Activated CD8-positive, alpha-beta memory T cell treated with anti-CD3 and anti-CD28 coated beads for 4 hours (primary cell): ENCODE measurements around the gene RUNX2.

Source experiments
- DNase-seq, 2 donors: peaks; one replicate each; pipeline ENCODE4 v3.0.0-alpha.2; 2020; ENCODE audit warnings: low read depth in 2 of 2

The RUNX2 gene

DNA sequence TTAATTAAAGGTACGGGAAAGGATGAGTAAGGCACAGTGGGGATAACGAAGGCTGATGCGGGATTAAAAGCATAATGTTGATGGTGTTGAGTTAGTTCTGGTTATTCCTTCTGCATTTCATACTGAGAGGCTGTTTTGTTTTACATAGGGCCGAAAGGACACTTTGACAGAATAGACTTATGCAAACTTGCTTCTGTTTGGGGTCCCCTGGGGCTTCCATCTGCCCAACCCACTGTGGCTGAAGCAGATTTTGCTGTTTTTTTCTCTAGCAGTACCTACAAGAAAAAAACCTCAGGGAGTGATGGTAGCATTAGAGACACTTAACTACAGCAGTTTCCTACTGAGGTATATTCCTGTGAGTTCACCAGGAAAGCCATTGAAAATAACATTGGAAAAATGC, 185.7 kb downstream of the RUNX2 start:
- no peak for DNase-seq

DNA sequence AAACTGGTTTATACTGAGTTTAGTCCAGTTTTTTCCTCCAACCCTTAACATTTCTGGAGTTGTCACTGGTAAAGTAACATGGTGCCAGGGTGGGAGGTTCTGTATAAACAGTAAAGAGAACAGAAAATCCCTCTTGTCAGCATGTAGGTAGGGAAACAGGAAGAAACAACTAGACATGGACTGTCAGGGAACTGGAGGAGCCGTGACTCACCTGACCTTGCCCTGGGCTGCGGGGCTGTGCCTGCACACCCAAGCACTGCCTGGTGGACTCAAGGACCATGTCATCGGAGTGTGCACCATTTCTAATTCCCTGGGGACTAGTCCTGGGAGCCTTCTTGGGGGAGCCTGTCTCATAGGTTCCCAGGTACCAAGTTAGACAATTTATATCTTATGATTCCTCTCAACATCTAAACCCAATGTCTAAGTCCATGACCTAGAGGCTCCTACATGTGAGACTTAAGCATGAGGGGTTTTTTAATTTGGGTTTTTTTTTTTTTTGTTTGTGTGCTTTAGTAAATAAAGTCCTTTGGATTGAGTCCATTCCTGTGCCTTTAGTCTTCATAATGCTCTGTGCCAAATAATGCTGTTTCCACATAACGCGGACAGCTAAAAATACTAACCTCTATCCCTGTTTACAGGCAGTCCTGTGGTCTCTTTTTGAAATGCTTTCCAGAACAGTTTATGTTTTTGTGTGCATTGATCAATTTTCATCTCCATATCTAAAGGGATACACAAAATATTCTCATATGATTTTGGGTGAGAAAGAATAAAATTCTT, 186.5 kb downstream of the RUNX2 start:
- DNase-seq: no peak

DNA sequence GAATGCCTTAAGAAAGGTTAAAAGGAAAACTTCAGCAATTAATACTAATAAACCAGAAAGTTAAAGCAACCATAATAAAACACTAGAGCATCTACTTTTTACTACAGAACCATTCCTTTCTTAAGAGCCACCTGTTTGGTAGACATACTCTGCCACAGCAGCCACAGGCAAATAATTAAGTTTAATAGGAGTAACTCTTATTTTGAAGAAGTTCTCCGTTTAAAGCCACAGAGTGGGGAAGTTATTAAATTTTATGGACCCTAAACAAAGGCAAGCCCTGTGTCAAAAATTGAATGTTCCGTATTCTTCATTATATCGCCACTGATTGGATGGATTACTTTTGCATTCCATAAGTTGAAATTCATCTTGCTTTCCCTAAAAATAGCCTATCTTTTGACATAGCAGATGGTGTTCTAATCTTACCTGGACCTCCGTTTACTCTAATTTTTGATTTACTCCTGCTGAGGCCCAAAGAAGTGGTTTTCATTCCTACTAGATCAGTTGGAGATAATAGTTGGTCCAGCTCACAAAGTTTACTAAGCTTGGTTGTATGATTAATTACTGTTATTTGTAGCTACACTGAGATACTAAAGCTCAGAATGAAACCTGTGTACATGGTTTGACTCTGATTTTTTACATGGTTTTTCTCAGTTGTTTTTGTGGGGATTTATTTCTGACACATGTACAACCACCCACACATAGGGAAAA, 190.0 kb downstream of the RUNX2 start:
- no peak for DNase-seq

DNA sequence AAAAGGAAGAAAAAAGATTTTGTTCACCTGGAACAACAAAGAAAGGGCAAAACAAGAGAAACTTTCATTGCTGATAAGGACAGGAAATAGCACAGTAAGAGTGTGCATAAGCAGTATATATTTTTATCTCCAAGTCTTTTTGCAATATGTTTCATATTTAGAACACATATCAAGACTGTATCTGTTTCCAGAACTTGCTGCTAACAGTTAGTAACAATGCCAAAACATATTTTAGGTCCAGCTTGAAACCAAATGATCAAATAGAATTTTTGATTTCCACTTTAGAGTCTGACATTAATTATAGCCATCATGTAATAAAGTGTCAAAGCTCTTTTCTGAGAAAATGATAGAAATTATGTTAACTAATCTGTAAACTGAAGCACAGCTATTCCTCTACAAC, 193.1 kb downstream of the RUNX2 start:
- DNase-seq: no peak

DNA sequence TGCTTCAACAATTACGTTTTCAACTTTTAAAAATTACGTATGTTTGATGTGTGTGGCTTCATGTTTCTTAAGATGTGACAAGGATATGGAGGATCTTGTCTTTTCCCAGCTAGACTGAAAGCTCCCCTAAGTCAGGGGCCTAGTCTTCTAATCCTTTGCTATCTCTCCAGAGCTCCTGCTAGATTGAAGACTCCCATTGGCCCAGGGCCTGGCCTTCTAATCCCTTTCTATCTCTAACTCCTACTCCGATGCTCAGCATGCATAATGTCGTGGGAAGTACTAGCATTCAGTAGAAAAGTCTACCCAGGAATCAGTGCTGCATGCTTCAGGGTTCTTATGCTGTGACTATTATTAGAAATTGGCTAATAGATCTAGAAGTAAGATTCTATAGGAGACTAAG, 194.4 kb downstream of the RUNX2 start:
- DNase-seq: no peak

DNA sequence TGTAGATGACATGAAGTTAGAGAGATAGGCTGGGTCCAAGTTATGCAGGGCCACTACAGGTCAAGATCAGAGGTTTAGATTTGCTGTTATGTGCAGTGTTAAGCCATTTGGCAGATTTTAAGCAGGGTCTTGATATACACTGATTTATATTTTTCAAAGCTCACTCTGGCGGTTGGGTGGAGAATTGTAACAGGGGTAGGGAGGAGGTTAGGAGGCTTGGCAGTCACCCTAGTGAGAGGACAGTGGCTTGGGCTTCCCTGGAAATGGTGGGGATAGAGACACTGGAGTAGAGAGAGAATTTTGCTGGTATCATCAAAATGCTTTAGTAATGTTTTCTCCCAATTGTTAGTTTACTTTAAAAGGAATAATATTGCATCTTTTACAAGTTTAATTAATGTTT, 199.1 kb downstream of the RUNX2 start:
- no peak for DNase-seq

DNA sequence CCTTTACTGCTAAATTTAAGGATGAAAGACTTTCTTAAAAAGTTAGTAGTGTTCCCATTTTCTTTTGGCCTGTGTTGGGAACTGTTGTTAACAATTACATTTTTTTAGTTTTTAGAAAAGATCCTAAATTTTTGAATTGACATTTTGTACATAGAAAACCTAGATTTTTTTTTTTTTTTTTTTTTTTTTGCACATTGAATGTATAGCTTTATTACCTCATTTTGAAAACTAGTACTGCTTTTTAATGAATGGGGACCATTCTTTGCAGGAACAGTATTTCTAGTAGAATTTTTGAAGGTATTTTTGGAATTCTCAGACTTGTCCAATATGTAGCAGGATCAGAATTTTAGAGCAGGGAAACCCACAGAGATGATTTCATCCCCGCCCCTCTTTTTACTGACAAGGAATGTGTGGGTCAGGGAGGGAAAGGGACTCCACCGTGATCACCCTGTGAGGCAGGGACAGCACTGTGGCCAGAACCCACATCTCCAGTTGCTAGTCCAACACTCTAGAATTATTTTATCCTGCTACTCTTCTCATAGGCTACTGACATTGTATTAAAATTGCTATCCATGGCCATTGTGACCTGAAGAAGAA, 204.0 kb downstream of the RUNX2 start:
- no peak for DNase-seq

DNA sequence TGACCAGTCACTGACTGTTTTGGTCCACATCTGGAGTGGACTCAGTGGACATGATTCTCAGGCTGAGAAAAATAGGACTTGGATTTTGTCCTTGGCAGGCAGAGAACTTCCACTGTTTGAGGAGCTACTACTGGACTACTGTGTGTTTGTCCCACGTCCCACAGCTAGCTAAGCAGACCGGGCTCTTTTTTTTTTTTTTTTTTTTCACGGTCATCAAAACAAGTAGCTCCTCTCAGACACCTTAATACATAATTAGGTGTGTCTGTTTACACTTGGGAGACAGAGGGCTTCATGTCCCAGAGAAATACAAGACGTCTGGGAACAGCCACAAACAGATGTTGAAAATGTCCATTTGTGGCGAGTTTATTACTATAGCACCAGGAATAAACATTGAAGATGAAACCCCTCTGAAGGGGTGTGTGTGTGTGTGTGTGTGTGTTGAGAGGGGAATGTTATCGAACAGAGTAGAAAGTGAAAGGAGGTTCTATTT, 204.6 kb downstream of the RUNX2 start:
- DNase-seq: no peak

DNA sequence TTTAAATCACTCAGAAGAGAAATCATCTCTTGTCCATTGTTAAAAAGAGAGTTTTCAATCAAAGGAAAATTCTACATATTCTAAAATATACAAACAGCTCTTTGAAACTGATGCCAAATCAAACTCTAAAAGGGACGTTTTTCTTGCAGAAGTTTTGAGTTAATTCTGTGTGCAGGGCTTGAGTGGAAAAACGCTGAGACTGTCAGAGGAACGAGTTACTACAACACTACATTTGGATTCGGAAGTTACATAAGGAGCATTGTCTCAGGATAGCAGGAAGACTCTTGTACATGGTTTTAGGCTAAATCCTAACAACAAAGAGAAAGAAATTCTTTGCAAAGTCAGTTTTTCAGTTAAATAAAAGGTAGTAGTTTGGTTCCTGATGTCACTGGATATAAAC, 205.3 kb downstream of the RUNX2 start:
- no peak for DNase-seq

DNA sequence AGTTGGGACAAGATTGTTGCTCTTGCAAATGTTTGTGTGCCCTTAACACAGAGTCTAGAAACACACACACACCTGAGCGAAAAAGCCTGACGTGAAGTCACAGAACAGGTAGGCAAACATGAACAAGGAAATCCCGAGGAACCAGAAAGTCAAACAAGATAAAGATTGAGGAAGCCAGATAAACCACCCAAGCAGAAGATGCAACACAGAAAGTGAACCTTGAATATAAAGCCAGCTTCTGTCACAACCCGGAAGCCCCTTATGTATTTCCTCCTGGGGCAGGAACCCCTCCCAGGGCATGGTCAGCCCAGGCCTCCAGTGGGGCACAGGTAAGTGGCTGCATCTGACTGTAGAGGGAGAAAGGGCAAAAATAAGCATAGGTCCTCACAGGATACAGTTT, 207.8 kb downstream of the RUNX2 start:
- DNase-seq: no peak

DNA sequence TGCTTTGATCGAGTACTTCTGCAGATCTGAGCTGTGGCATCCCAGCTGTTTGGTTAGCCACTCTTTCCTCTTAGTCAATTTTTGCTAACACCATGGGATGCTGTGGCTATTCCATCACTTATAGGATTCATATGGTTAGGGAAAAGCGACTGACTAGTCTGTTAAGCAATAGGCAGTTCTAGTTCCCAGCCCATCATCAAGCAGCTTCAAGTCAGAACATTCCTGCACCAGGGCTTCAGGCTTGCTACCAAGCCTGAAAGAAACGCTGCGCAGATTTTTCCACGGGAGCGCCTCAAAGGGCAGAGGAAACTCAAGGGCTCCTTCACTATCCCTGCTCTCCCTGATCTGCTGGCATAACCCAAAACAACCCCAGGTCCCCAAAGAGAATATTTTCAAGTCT, 209.4 kb downstream of the RUNX2 start:
- DNase-seq: no peak

DNA sequence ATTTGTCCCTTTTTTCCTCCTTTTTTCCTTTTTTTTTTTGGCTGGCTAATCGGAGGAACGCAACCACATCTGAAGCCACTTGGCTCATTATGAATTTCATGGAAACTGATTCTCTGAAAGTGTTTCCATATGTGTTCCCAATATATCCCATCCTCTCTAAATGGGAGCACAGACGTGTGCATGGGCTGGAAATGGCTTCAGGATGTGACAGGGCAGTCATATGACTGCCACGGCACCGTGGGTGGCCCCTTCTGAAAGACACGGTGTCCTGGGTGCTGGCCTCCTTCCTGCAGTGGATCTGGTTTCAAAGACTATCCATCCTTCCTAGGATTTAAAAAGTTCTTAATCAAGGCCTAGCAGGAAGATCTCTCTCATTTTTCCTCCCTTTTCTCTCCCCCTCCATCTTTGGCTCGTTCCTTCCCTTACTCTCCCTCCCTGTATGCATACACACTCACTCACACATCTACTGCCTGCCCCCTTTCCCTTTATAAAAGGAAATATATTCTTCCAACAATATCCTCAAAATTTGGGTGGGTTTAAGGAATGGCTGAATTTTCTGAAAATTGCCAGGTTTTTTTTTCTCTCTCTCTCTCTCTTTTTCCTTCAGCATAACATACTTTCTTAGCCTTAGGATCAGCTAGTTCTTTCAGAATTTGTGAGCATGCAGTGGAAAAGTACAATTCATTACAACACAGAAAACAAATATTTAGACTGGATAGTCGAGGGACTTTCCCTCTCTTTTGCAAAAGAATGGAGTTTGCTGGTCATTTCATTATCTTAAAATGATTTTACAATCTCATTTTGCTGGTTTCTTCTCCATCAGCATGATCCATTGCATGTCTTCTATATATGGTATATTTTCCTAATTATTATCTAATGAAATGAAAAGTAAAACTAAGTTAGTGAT, 210.8 kb downstream of the RUNX2 start:
- no peak for DNase-seq

DNA sequence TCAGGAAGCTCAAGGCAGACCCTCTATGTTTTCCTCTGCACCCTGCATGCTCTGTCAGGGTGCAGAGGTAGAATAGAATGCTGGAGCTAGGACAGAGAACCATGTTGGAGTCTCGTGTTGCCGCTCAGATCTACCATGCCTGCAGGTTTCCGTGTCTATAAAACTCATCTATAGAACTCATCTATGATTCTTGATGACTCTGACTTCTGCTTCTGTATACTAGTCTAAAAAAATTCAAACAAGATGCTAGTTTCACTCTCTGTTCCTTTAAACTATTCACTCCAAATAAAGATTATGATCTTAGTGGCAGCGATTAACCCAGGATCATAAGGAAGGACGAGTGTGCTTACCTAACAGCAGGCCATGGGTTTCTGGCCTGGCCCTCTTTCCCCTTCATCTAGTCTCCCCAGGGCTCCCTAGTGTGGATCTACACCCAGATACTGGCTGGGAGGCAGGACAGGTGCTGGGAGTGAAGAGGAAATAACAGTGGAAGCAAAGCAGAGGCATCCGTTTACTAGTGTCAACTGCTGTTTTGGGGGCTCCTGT, 212.3 kb downstream of the RUNX2 start:
- DNase-seq: no peak

DNA sequence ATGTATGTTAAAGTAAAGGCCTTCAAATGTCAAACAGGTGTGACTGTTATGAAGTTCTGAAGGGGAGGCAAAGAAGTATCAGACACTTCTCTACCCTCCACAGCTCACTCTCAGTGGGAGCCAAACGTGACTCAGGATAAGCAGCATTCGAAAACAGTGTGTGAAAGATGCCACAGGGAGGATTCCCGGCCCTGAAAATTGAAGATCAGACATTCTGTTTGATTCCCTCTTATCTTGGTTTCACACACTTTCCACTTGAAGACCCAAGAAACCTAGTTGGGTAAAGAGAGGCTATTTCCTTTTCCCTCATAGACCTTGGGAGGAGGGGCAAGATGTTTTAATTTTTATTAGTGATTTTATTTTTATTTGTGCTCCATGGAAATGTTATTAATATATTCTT, 213.8 kb downstream of the RUNX2 start:
- no peak for DNase-seq

DNA sequence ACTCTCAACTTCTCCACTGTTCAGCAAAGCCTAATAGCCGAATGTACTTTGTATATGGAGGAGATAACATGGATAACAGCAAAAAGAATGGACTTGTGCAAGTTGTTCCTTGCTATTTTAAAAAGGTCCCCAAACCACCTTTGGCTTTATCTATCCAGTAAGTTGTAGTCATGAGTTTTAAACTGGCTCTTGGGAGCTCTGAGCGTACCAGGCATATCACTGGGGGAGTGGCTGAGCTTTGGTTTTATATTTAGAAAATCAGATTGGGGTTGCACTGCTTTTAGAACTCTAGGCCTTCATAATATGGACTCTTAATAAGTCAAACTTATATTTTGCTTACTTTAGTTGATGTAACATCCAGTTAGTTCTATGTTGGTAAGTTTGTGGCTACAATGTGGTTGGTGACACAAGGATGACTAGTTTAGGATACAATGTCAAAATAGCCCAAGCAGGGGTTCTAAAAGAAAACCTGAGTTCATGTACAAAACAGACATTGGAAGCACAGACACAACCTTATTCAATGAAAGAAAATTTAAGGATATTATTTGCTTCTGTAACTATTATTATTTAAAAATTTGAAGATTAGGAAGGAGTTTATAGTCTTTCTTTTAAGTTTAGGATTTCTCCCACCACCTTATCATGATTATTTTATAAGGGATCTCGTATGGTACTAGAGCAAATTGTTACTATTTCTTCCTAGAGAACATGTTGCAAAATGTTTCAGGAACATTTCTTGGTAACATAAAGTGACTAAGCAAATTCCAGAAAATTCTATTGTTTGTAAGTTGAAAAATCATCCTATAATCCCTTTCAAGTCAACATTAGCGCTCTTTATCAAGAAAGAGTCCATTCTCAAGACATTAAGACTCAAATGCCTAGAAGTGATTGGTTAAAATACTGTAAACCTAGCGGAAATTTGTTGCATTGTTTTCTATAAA, 215.4 kb downstream of the RUNX2 start:
- no peak for DNase-seq

DNA sequence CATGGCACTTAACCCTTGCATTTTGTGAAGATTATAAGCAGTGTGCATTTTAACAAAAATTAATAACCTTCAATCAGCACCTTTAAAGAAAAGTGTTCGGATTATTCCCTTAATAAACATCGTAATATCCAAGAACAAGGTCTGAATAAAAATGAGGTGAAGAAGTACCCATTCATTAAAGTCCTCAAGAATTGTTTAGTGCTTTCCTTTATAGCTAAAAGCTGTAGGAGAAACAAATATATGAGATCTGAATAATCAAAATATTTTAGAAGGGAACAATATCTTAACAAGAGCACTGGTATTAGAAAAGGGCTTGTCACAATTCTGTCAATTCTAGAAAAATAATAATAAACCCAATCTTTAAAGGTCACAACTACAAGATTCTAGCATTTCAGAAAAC, 217.3 kb downstream of the RUNX2 start:
- no peak for DNase-seq

DNA sequence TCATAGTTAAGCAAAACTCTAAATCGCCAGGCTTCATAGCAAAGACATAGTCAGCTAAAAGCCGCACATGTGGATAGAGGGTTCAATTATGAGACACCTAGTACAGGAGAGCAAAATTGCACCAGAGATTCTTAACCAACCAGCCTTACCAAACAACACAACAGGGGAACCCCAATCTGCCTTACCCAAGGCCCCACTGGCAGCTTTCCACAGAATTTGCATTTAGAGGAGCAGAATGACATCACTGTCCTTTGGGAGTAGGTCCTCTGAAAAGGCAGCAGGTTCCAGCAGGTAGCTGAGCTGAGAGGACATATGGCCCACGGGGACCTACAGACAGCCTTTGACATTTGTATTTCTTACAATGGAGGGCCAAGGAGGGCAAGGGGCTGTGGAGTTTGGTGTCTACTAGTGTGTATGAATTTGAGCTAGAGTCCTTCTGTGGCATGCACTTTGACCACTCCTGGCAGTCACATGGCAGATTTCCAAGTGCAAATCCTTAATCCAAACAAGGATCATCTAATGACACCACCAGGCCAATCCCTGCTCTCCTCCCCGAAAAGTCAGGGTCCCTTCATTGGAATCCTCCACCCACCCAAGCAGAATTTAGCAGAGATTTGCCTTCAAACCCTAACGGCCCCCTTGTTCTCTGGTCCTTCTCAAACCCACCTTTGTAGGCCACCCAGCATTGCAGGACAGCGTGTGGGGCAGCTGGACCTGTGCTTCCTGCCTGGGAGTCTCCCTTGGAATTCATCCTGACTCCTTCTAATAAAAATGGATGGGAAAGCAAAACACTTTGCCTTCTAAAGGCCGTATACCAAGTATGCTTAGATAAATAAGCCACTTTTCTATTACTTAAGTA, 220.8 kb downstream of the RUNX2 start:
- DNase-seq: no peak

DNA sequence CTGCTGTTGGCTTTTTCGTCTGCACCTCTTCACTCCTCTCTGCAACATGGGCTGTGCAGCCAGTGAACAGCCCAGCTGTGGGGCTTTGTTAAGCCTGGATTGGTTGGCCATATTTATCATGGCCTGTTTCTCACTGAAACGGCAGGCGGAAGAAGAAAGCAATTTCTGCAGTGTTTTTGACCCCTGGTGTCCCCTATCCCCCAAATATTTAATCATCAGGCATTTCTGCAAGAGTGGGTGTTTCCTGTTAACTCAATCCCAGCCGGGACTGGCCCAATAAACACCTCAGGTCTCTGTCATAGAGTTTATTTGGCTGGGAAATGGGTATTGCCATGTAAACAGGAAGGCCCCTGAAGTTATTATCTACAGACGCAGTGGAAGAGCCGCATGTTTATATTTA, 224.4 kb downstream of the RUNX2 start:
- no peak for DNase-seq

DNA sequence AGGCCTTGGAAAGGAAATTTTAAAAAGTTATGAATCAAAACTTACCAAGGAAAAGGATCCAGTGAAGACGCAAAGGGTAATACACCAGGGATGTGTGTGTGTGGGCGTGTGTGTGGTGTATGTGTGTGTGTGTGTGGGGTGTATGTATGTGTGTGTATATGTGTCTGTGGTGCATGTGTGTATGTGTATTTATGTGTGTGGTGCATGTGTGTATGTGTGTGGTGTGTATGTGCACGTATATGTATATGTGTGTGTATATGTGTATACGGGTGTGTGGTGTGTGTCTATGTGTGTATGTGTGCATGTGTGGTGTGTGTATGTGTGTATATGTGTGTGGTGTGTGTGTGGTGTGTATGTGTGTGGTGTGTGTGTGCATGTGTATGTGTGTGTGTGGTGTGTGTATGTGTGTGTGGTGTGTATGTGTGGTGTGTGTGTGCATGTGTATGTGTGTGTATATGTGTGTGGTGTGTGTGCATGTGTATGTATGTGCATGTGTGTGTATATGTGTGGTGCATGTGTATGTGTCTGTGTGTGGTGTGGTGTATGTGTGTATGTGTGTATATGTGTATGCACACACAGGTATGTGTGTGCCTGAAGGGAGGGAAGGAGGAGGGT, 225.7 kb downstream of the RUNX2 start:
- DNase-seq: no peak
